WTC11 (cell line): ENCODE data around the gene GABRR2. TPM values are rescaled to one million over a fixed set of nuclear protein-coding genes. Genes with fewer than 3 reads are reported as not detected.

Experiments
- ATAC-seq: fragments of 200-7000 bp; cut with Tn5 transposase; 2 replicates; pipeline ENCODE4 v1.10.0; 2021; ENCODE audit warnings: mild to moderate bottlenecking, moderate library complexity
- CTCF ChIA-PET: fragments of 300-600 bp; sonication (Branson Sonifier 250); formaldehyde crosslinking; loops from one replicate; lab custom pipeline; 2021; ENCODE audit warnings: antibody characterized with exemption; lab: Charles Lee
- POLR2A ChIA-PET: fragments of 350-600 bp; sonication (Branson Sonifier 250); formaldehyde crosslinking; loops from one replicate; lab custom pipeline; 2021; ENCODE audit warnings: antibody characterized with exemption; lab: Charles Lee
- DNase-seq: peaks from one replicate; pipeline ENCODE4 v3.0.0; 2021; ENCODE audit warnings: low spot score
- H3K27ac Mint-ChIP-seq: 2 replicates; pipeline ENCODE4 v1.8.0; 2021; ENCODE audit warnings: mixed read lengths
- H3K27me3 Mint-ChIP-seq: 2 replicates; pipeline ENCODE4 v1.8.0; 2021; ENCODE audit warnings: low read depth, mild to moderate bottlenecking, moderate library complexity, mixed read lengths
- H3K36me3 Mint-ChIP-seq: 2 replicates; pipeline ENCODE4 v1.8.0; 2021; ENCODE audit warnings: mixed read lengths
- H3K4me1 Mint-ChIP-seq: 2 replicates; pipeline ENCODE4 v1.8.0; 2022; ENCODE audit warnings: mixed read lengths
- H3K4me3 Mint-ChIP-seq: 2 replicates; pipeline ENCODE4 v1.8.0; 2021; ENCODE audit warnings: mild to moderate bottlenecking, moderate library complexity, mixed read lengths
- H3K9me3 Mint-ChIP-seq: 2 replicates; pipeline ENCODE4 v1.8.0; 2021; ENCODE audit warnings: mixed read lengths
- AFF4 ChIP-seq: sonication (generic); formaldehyde crosslinking; IDR thresholded peaks from 2 replicates; pipeline ENCODE4 v1.8.1; 2023; ENCODE audit warnings: mild to moderate bottlenecking, missing genetic modification reagents, borderline replicate concordance
- AR ChIP-seq: fragments of 250-450 bp; sonication (Bioruptor Pico); IDR thresholded peaks from 2 replicates; pipeline ENCODE4 v1.9.0; 2021; ENCODE audit warnings: mild to moderate bottlenecking
- ATF6 ChIP-seq: sonication (generic); formaldehyde crosslinking; IDR thresholded peaks from 2 replicates; pipeline ENCODE4 v1.8.1; 2023; ENCODE audit warnings: mild to moderate bottlenecking, missing genetic modification reagents
- CDX4 ChIP-seq: fragments of 250-450 bp; sonication (Bioruptor Pico); IDR thresholded peaks from 2 replicates; pipeline ENCODE4 v1.9.0; 2021; ENCODE audit warnings: moderate library complexity, mild to moderate bottlenecking, inconsistent platforms, borderline replicate concordance
- CREM ChIP-seq: sonication (generic); formaldehyde crosslinking; IDR thresholded peaks from 2 replicates; pipeline ENCODE4 v1.8.1; 2022; ENCODE audit warnings: mild to moderate bottlenecking, missing genetic modification reagents, moderate library complexity
- E2F4 ChIP-seq: sonication (generic); formaldehyde crosslinking; IDR thresholded peaks from 2 replicates; pipeline ENCODE4 v1.8.1; 2022; ENCODE audit warnings: low read depth, mild to moderate bottlenecking, moderate library complexity, missing genetic modification reagents, borderline replicate concordance
- ESRRA ChIP-seq: sonication (generic); formaldehyde crosslinking; IDR thresholded peaks from 2 replicates; pipeline ENCODE4 v1.8.1; 2022; ENCODE audit warnings: mild to moderate bottlenecking, missing genetic modification reagents, borderline replicate concordance
- FOXP1 ChIP-seq: sonication (generic); formaldehyde crosslinking; IDR thresholded peaks from 2 replicates; pipeline ENCODE4 v1.8.0; 2022; ENCODE audit warnings: missing genetic modification reagents, mild to moderate bottlenecking, moderate library complexity, borderline replicate concordance
- GABPB1 ChIP-seq: sonication (generic); formaldehyde crosslinking; IDR thresholded peaks from 2 replicates; pipeline ENCODE4 v1.8.1; 2023; ENCODE audit warnings: mild to moderate bottlenecking, missing genetic modification reagents
- HMGA2 ChIP-seq: fragments of 250-450 bp; sonication (Bioruptor Pico); IDR thresholded peaks from 2 replicates; pipeline ENCODE4 v1.4.0; 2021; ENCODE audit warnings: mild to moderate bottlenecking, moderate library complexity
- IRF2 ChIP-seq: sonication (generic); formaldehyde crosslinking; IDR thresholded peaks from 2 replicates; pipeline ENCODE4 v1.8.0; 2022; ENCODE audit warnings: low read depth, missing genetic modification reagents, borderline replicate concordance
- JUN ChIP-seq: sonication (generic); formaldehyde crosslinking; IDR thresholded peaks from 2 replicates; pipeline ENCODE4 v1.8.0; 2023; ENCODE audit warnings: mild to moderate bottlenecking, missing genetic modification reagents
- NFE2L1 ChIP-seq: sonication (generic); formaldehyde crosslinking; IDR thresholded peaks from 2 replicates; pipeline ENCODE4 v1.8.1; 2023; ENCODE audit warnings: missing genetic modification reagents
- NFYB ChIP-seq: sonication (generic); formaldehyde crosslinking; conservative IDR thresholded peaks from 2 replicates; pipeline ENCODE4 v1.8.0; 2022; ENCODE audit warnings: low read depth, missing genetic modification reagents
- RELA ChIP-seq: sonication (generic); formaldehyde crosslinking; IDR thresholded peaks from 2 replicates; pipeline ENCODE4 v1.8.1; 2022; ENCODE audit warnings: missing genetic modification reagents, mild to moderate bottlenecking, borderline replicate concordance
- TCF7 ChIP-seq: sonication (generic); formaldehyde crosslinking; IDR thresholded peaks from 2 replicates; pipeline ENCODE4 v1.8.0; 2022; ENCODE audit warnings: mild to moderate bottlenecking, low read depth, missing genetic modification reagents, moderate library complexity
- ZNF121 ChIP-seq: sonication (generic); formaldehyde crosslinking; IDR thresholded peaks from 2 replicates; pipeline ENCODE4 v1.8.0; 2023; ENCODE audit warnings: missing genetic modification reagents
- ZNF416 ChIP-seq: fragments of 250-450 bp; sonication (Bioruptor Pico); IDR thresholded peaks from 2 replicates; pipeline ENCODE4 v1.9.0; 2021; ENCODE audit warnings: mild to moderate bottlenecking, inconsistent platforms
- ZNF532 ChIP-seq: fragments of 250-450 bp; sonication (Bioruptor Pico); IDR thresholded peaks from 2 replicates; pipeline ENCODE4 v1.9.0; 2021; ENCODE audit warnings: mild to moderate bottlenecking, borderline replicate concordance
- total RNA-seq: library from RNA; stranded (reverse); gene quantifications from 3 replicates; pipeline ENCODE4 v1.2.3, GENCODE V29; 2021

Gene GABRR2
- total RNA-seq, 1 experiment from 2014 or later = not detected

GRCh38 chr6:89287351-89288028 is 27.6 kb downstream of the GABRR2 start (continued):
- TF ChIP-seq ZNF532 (CRISPR knock-in tag) = no peak

- Mint-ChIP-seq H3K4me3 (no peak overlapping the region), H3K4me1 (peaks cover 18% of the 10 kb centered on the region), H3K9me3 (no peaks in the 10 kb centered on the region), H3K36me3 (no peaks in the 10 kb centered on the region), H3K27me3 (no peaks in the 10 kb centered on the region), H3K27ac (no peak overlapping the region)
- CTCF ChIA-PET = interaction anchor here (1.3 to 2.0 kb wide), 2 partner anchors 25 to 86 kb away, joined by 6 read pairs; no protein-coding TSS in a partner anchor
- DNase-seq (no peak), ATAC-seq (no peak)
- POLR2A ChIA-PET = no interaction called here
- TF ChIP-seq AFF4 (CRISPR knock-in tag) (no peak), FOXP1 (CRISPR knock-in tag) (no peak), ZNF416 (no peak), ESRRA (CRISPR knock-in tag) (no peak), JUN (no peak), ZNF121 (CRISPR knock-in tag) (no peak), NFYB (CRISPR knock-in tag) (no peak), ATF6 (CRISPR knock-in tag) (no peak), AR (CRISPR knock-in tag) (no peak), E2F4 (CRISPR knock-in tag) (no peak), IRF2 (CRISPR knock-in tag) (no peak), NFE2L1 (no peak), TCF7 (CRISPR knock-in tag) (no peak), CREM (CRISPR knock-in tag) (no peak), GABPB1 (no peak), HMGA2 (CRISPR knock-in tag) (no peak), RELA (CRISPR knock-in tag) (no peak), CDX4 (CRISPR knock-in tag) (no peak)
These were observed 28.6 kb downstream of the GABRR2 start for GRCh38 chr6:89286516-89286915.
